HG03103 (cell line): ENCODE data around the gene LINGO4.

Experiments
- ATAC-seq: cut with Tn5 transposase; IDR thresholded peaks from one replicate; pipeline ENCODE4 v1.9.1; 2021; ENCODE audit warnings: low read depth; ENCODE audit not compliant: unreplicated experiment

The LINGO4 gene

DNA sequence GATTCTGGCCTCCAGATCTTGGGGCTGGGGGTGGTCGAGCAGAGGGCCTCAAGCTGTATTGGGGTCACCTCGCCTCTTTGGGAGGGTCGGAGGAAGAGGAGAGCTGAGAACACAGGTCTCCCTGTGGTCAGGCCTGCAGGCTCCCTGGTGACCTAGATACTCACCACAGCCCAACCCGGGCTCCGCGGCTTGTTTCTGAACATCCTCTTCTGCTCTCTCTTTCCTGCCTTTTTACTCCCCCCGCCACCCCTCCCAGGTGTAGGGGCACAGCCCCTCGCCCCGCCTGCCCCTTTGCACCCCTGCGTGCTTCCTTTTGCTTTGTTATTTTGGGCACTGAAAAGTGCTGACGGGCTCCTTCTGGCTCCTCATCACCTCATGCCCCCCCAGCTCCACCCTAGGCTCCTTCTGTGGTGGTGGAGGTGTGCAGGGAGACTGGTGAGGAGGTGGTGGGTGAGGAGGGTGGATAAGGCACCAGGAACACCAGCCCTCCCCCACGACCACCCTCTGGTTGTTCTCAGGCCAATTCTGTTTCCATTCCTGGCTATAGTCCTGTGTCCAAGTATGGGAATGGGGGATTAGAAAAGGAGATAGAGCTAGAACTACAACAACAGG, 10.6 kb upstream of the LINGO4 start:
- no peak for ATAC-seq

DNA sequence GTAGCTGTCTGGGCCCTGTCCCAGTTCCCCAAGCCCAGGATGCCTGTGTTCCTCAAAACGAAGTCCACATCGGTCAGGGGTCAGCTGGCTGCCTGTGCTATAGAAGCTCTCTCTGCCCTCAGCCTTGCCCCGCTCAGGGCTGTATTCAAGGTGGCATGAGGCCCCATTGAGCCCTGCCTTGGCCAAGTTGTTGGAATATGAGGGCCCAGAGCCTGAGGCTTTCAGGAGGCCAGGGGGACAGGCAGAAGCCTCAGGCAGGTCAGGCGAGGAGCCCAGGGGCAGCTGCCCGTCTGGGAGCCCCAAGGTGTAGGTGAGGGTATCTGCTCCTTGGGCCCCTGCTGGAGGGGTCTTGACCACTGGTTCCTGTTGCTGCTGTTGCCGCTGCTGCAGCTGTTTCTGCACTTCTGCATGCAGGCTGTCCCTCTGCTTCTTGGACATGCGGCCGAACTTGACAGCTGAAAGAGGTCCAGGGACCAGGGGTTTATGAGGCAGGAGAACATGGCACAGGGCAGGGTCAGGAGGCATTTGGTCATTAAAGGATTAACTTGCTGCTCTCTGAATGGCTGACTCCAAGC, 9.8 kb upstream of the LINGO4 start:
- no peak for ATAC-seq

DNA sequence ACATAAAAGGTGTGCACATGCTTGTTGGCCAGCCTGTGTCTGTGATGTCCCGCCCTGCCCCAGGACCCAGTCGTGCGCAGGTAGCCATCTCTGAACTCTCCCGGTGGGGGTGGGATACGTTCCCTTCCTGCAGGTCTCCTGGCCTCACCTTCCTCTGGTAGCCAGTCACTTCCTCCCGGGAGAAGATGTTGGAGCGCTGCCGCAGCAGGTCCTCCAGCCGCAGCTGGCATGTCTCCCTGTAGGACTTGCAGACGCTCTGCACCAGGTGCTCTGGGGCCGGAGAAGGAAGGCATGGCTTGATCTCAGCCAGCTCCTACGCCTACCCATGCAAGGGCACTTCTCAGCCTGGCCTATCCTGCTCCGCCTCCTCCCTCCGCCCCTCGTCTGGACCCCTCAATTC, 9.2 kb upstream of the LINGO4 start:
- no peak for ATAC-seq

DNA sequence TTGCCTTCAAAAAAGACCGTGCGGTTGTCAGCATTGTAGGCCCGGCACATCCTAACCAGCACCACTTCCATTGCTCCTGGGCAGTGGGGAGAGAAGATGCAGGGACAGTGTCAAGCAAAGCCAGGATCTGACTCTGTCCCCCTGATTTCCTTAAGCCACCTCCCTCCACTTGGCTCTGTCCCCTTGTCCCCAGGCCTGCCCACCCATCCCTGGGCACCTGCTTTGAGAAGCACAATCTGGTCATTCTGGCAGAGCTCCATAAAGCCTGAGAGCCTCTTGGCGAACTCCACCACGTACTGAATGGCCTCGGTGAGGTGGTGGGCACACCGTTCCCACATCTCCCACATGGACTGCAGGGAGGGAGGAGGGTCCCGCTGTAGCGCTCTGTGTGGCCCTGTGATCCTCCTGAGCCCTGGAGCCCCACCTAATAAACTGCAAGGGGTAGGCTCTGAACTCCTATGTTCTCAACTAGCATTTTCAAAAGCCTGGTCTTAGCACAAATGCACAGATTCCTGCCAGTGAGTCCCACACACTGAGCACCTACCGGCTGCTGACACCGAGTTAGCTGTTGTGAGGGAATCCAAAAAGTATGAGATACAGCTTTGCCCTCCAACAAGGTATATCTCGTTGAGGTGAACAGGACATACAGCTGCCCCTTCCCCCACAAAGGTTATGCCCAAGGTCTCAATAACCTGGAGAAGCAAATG, 8.2 kb upstream of the LINGO4 start:
- ATAC-seq, result no peak

DNA sequence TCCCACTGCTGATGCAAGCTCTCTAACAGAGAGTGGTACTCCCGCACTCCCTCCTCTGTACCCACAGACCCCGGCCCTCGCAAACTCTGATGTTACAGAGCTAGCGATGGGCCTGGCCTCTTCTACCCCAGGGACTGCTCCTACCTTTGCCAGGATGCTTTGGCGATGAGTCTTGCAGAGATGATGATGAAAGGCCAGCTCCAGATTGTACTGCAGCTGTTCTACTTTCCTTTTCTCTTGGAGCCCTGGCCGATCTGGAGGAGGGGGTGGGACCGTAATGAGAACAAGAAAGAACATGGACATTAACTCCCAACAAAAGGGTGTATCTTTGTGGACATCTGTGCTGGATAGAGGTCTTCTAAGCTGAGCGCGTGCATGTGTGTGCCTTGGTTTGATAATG, 6.0 kb upstream of the LINGO4 start:
- no peak for ATAC-seq

DNA sequence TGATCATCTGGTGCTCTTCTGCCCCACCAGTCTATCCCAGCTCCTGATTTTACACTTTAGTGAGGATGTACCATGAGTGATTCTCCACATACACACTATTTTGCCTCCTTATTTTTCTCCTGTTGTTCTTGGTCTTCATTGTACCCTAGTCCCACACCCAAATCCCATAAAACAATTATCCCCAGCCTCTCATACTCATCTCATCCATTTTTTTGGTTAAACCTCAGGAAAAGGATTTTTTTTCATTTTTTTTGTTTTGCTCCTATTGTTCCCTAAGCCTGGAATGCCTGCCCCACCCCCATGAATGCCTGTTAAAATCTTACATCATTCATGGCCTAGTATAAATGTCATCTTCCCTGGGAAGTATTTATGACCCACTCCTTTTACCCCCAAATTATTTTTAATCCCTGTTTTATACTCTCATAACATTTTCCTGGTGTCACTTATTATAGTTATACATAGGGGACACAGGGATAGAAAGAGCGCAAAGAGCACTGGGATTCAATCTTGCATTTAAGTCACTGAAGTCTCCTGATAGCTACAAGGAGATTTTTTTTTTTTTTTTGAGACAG, 4.9 kb upstream of the LINGO4 start:
- ATAC-seq, result no peak

DNA sequence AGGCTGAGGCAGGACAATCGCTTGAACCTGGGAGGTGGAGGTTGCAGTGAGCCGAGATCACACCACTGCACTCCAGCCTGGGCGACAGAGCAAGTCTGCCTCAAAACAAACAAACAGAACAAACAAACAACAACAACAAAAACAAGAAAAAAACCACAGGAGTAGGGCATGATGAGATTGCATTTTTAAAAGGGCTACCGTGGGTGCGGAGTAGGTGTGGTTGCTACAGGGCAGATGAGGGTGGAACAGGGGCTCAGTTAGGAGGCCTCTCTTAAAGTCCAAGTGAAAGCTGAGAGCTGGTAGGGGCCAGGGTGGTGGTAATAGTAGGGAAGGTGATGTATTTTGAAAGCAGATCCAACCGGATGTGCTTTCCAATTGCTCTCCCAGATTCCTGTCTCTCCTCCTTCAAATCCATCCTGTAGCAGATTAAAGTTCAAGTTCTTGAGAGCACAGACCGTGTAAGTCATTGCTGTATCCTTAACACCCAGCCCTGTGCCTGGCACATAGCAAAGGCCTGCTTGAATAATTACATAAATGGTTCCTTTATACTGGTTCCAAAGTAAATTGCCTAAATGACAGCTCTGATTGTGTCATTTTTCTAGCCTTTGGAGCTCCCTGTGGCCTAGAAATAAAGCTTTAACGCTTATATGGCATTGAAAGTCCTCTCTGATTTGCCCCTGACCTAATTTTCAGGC, 4.2 kb upstream of the LINGO4 start:
- no peak for ATAC-seq

DNA sequence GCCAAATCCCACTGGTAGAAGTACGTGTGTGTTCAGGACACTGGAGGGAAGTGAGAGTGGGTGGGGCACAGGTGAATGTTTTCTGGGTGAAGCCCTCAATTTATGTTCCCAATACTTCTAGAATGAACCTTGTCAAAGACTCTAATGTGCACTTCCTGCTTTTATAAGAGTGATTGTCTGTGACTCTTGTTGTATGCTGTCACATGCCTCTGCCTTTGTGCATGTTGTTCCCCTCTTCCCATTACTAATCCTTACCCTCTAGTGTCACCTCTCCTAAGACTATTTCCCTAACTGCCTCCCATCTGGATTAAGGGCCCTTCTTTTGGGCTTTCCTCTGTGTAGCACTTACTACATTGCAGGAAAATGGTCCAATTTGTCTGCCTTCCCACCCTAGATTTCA, 2.5 kb upstream of the LINGO4 start:
- no peak for ATAC-seq

DNA sequence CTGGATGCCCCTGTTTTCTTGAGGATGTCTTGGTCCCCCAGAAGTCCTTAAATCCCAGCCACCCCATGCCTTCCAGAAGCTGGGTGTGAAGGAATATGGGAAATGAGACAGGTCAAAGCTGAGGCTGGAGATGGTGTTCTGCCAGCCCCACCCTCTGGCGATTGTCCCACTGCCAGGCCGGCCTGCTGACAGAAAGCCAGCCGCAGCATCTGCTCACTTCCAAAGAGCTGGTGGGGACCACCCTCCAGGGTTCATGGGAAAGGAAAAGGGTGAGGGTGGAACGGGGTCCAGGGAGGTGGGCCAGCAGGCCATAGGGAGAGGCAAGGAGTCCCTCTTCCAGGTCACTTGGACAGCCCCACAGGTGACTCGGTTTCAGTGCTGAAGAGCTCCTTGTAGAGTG, 1.9 kb upstream of the LINGO4 start:
- no peak for ATAC-seq

DNA sequence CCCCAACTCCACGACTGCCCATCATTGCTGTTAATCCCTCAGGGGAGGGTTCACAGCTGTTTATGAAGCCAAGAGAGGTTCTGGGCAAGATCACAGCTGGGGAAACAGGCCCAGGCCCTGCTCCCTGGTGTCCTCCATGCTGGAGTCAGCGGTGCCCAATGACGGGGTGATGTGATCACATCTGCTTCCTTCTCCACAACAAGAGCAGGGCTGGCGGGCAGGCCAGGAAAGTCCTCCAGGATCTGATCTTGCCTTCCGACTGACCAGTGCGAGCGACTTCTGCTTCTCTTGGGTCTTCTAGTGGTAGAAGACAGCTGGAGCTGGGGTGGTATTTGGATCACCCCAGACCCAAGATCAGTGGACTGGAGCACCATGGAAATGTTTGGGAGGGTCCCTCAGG, 951 bp upstream of the LINGO4 start:
- ATAC-seq, result no peak

DNA sequence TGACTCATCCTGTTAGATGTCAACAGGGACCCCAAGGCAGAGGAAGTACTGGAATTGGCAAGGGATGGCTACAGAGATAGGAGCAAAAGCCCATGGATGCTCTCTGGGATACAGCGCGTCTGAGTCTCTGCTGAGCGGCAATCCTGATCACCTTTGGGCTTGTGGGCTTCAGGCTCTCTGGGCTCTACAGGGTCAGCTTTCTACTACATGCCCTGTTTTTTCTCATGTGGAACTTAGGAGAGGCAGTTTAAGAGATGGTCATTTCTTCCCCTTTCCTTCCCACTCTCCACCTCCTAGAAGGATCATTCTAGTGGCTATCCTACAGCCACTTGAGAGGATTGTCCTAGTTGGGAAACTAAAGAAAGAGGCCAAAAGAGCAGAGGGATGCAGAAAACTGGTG, 1.3 kb downstream of the LINGO4 start:
- ATAC-seq, result no peak

DNA sequence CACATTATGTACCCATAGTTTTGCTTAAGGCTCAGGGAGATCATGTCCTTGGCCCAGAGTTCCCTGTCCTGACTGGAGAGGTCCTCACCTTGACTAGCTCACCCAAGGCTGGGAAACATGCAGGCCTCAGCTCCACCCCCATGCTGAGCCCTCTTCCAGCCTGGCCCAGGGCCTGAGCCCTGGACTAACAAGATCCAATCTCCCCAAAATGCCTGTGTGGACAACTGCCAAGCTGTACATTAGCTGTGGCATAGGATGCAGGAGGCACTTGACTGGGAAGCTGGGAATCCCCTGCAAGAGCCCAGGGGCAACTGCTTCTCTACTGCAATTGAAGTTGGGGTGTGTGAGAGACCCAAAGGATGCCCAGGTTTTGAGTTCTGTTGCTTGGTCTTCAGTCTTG, 2.1 kb downstream of the LINGO4 start:
- no peak for ATAC-seq

DNA sequence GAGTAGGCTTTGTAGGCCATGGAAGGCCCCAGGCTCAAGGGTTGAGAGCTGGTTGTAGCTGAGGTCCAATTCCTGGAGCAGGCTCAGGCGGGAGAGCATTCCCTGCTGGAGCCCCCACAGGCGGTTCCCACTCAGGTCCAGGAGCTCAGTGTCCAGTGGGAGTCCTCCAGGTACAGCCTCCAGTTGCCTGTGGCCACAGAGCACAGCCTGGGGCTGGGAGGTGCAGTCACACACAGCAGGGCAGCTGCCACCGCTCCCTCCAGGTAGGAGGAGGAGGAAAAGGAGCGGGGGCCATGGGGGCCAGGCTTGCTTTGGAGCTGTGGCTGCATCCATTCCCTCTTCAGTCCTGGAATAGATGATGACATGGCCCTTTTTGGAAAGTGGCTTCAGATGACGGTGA, 2.8 kb downstream of the LINGO4 start:
- ATAC-seq, result no peak

DNA sequence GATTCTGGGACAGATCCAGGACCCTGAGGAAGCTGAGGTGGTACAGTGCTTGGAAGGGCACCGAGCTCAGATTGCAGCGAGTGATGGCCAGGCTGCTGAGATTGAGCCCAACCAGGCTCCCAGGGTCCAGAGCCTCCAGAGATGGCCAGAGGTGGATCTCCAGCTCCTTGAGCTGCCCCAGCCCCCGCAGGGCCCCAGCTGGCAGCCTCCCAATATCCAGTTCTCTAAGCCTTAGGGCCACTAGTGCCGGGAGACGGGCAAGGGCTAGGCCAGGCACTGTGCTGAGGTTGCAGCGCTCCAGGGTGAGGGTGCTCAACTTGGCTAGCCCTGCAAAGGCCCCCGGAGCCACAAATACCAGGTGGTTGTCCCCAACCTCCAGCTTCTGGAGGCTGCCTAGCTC, 3.4 kb downstream of the LINGO4 start:
- ATAC-seq, result no peak

DNA sequence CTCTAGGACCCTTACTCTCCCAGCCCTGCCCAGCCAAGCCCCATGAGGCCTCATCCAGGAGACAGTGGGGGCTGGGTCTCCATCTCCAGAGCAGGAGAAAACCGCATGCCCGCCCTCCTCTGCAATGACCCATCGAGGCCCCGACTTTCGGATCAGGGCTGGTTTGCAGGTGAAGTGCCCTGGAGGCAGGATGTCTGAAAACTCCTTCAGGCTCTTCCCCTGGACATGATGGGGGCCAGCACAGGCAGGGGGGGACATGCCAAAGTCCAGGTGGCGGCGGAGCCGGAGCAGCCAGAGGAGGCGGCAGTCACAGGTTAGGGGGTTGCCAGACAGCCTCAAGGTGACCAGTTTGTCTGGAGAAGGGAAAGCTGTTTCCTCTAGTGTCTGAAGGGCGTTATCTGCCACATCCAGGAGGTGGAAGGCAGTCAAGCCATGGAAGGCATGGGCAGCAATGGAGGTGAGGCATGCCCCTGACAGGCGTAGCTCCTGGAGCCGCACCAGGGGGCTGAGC, 3.9 kb downstream of the LINGO4 start:
- ATAC-seq, result no peak

DNA sequence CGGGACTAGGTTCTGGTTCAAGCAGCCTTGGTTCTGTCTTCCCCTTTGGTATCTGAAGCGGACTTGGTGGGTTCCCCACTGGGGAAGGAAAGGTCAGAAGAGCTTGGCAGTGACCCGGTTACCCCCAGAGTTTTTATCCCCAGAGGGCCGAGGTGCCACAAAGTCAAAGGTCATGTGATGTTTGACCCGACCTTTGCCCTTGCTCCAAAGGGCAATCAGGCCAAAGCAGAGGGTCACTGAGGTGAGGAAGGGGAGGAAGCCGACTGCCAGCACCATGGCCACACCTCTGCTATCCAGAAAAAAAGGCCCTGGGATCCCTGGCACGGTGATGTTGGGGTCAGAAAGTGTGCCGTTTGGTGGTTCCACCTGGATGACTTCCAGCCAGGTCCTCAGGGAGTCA, 4.4 kb downstream of the LINGO4 start:
- no peak for ATAC-seq

DNA sequence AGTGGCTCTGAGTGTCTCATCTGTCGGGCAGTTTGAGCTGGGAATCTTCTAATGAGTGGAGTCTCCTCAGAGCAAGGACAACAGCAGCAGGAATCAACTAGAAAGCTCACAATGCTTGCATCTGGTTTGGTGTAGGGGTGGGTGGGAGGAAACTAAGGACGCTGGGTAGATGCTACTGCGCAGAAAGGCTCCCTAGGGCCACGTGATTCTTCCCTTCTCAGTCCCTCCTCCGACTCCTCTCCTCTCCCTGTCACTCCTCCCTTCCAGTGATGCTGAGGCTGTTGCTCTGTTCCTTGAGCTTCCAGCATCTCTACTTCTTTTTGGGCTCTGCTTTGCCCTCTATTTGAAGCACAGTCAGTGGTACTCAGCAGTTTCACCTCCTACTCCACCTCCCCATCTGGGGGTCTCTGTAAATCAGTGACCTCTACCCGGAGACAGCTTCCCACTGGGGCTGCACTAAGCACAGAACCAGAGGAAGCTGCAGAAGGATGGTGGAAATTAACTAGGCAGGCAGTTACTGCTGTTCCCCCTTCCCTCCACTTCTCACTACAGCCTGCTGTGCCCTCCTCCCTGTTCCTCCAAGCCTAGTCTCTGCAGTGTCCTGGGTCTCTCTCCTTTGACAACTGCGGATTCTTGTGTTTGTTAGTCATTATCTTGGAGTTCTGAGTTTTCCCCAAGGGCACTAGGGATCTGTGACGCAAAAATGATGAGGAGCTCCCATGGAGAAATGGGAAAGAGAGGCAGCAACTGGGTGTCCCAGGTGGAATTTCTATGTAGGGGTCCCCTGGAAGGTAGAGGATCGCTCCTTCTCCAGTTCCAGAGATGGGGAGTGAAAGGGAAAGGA, 5.8 kb downstream of the LINGO4 start:
- no peak for ATAC-seq

DNA sequence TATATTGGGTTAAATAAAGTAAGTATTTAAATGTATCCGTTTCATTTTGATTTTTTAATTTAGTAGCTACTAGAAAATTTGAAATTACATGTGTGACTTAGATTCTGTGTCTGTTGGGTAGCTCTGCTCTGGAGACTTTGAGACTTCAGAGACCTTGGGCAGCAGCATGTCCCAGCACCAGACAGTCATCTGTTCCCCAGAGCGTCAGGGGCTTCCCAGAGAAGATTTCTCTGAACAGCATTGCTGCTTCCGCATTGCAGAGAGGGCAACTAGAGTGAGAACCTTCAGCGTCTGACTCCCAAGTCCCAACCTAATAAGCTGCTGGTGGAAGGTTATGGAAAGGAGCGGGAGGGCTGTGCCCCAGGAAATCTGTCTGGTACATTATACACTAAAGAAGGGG, 6.6 kb downstream of the LINGO4 start:
- no peak for ATAC-seq

DNA sequence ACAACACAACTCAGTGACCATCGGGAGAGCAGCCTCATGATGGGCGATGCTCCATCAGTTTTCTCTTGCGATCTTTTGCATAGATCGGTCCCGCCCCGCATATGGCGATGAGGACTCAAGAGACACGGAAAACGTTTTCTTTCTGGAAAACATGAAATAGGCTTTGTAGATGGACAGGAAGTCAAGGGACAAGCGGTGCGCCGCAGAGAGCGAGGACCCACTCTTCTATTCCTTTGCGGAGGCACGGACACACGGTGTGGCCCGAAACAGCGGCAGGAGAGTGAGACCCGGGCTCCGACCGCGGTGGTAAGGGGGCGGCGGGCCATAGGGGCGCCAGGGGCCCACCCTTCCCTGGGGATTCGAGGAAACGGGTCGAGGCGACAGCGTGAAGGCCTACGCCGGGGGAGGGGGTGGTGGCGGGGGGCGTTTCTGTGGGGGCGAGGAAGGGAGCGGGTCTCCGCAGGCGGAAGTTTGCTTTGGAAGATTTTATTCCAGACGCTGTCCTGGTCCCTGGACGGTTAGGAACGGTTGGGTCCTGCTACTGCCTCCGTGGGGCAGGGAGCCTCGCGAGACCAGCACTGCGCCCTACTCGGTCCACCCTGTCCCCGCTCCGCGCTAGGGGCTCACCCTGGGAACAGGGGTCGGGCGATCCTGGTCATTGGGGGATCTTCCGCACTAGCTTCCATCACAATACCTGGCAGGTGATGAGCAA, 14.1 kb downstream of the LINGO4 start:
- no peak for ATAC-seq
